Measurements from ENCODE around the gene RLN3.

- TF ChIP-seq, protein P1, sequence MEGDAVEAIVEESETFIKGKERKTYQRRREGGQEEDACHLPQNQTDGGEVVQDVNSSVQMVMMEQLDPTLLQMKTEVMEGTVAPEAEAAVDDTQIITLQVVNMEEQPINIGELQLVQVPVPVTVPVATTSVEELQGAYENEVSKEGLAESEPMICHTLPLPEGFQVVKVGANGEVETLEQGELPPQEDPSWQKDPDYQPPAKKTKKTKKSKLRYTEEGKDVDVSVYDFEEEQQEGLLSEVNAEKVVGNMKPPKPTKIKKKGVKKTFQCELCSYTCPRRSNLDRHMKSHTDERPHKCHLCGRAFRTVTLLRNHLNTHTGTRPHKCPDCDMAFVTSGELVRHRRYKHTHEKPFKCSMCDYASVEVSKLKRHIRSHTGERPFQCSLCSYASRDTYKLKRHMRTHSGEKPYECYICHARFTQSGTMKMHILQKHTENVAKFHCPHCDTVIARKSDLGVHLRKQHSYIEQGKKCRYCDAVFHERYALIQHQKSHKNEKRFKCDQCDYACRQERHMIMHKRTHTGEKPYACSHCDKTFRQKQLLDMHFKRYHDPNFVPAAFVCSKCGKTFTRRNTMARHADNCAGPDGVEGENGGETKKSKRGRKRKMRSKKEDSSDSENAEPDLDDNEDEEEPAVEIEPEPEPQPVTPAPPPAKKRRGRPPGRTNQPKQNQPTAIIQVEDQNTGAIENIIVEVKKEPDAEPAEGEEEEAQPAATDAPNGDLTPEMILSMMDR (IDR thresholded peaks at IDR 0.05) = no peak
- TF ChIP-seq POLR2A (IDR thresholded peaks at IDR 0.05) = no peak
- TF ChIP-seq EP300 (IDR thresholded peaks at IDR 0.05) = no peak
These were observed 46.2 kb downstream of the RLN3 start for GRCh38 chr19:14073925-14074838.
